BJ (cell line): ENCODE results near the gene PHACTR1. TPM values are rescaled to one million over a fixed set of nuclear protein-coding genes. Genes with fewer than 3 reads are reported as not detected.

Experiments used
- CTCF ChIA-PET: fragments of 350-600 bp; formaldehyde crosslinking; extraction: SDS; loops from one replicate; lab custom pipeline; 2021; ENCODE audit warnings: antibody characterized with exemption, inconsistent platforms; lab: Yijun Ruan, JAX
- POLR2A ChIA-PET: fragments of 300-600 bp; sonication (Branson Sonifier 250); formaldehyde crosslinking; extraction: SDS; loops from one replicate; lab custom pipeline; 2021; ENCODE audit warnings: antibody characterized with exemption; lab: Charles Lee
- DNase-seq: peaks from one replicate; pipeline ENCODE4 v3.0.0-alpha.2; 2011; ENCODE audit warnings: low read depth
- H3K27me3 ChIP-seq: 2 replicates; pipeline ENCODE4 v1.6.0; 2011; ENCODE audit warnings: low read length; ENCODE audit not compliant: control insufficient read depth, insufficient read depth
- H3K36me3 ChIP-seq: 2 replicates; pipeline ENCODE4 v1.5.1; 2011; ENCODE audit warnings: low read length; ENCODE audit not compliant: control insufficient read depth, insufficient read depth
- H3K4me3 ChIP-seq: 2 replicates; pipeline ENCODE4 v1.5.1; 2011; ENCODE audit warnings: low read depth, mild to moderate bottlenecking, control low read depth, low read length
- polyA plus RNA-seq: library from polyadenylated mRNA; depleted of rRNA; stranded (reverse); fragments of >200 nt; gene quantifications from 2 replicates; pipeline ENCODE4 v1.2.3, GENCODE V29; 2011
- TF ChIP-seq, protein P1 (sequence below): IDR thresholded peaks from 2 replicates; pipeline ENCODE4 v1.5.1; 2011; ENCODE audit warnings: low read depth, mild to moderate bottlenecking, control low read depth, inconsistent platforms, low read length, moderate library complexity; ENCODE audit not compliant: insufficient read depth

The PHACTR1 gene
- polyA plus RNA-seq, 1 experiment, result 0.40 TPM

DNA sequence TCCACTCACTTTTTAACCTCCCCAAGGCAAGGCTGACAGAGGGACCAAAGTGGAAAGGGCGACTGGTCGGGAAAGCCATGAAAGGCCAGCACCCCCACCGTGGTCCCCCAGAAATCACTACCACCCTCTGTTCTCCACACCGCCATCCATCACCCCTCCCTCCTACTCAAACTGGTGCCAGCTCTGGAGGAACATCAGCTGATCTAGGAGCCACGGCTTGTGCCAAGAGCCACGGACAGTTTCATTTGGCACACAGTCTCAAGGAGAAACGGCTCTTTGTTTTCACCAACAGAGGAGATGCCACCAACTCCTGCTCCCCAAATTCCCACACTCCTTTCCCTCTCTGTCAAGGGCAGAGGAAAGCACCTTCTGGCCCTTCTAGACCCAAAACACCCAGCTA is 585.7 kb downstream of the PHACTR1 start:
- no peak overlapping the region for H3K4me3 ChIP-seq
- ChIA-PET POLR2A (interaction anchor here (0.9 kb wide), 1 partner anchor 23 kb away, joined by 9 read pairs; no protein-coding TSS in a partner anchor), CTCF (interaction anchor here (0.9 to 2.2 kb wide), 5 partner anchors 12 to 390 kb away, joined by 3 to 6 read pairs (median 3); no protein-coding TSS in a partner anchor)
- no peak for DNase-seq
- TF ChIP-seq, protein P1, sequence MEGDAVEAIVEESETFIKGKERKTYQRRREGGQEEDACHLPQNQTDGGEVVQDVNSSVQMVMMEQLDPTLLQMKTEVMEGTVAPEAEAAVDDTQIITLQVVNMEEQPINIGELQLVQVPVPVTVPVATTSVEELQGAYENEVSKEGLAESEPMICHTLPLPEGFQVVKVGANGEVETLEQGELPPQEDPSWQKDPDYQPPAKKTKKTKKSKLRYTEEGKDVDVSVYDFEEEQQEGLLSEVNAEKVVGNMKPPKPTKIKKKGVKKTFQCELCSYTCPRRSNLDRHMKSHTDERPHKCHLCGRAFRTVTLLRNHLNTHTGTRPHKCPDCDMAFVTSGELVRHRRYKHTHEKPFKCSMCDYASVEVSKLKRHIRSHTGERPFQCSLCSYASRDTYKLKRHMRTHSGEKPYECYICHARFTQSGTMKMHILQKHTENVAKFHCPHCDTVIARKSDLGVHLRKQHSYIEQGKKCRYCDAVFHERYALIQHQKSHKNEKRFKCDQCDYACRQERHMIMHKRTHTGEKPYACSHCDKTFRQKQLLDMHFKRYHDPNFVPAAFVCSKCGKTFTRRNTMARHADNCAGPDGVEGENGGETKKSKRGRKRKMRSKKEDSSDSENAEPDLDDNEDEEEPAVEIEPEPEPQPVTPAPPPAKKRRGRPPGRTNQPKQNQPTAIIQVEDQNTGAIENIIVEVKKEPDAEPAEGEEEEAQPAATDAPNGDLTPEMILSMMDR, result no peak
- H3K36me3 ChIP-seq, result peaks cover 3% of the 10 kb centered on the region; the same call in 1 of the 2 replicates
- no peaks in the 10 kb centered on the region for H3K27me3 ChIP-seq

DNA sequence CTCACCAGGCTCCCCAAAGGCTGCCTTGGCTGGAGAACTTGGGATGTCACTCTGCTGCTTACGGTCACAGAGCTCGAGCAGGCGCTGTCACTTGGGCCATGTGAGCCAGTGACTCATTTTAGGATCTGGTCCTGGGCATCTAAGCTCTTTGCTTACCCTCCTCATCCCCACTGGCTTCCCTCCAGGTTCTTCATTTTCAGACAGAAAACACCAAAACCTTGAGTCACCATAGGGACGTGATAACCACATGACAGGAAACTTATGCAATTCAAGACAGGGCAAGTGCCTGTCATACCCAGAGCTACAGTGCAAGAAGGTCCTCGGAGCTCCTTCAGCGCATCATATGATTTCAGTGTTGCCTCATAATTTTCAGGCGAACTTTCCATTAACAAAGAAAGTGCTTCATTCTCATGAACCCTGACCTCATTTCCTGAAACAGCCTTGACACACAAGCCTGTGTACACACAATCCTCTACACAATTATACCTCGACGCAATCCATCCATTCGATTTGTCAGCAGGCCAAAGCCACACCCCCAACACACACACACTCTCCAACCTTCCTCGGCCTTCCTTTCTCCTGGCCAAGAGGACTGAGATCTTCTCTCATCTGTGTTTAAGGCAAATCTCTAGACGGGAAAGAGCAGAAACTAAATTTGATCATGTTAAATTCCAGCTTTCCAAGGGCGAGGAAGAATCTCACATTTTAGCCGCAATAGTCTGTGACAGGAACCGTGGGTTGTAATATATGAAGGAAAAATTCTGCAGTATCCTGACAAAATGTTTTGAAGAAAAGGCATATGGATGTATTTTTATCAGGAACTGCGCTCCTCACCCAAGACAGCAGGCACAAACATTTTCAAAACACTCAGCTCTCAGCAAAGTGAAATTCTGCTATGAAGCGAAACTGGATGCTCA is 586.4 kb downstream of the PHACTR1 start:
- CTCF ChIA-PET, result interaction anchor here (0.9 to 2.2 kb wide), 5 partner anchors 11 to 391 kb away, joined by 3 to 6 read pairs (median 3); no protein-coding TSS in a partner anchor
- no peak overlapping the region for H3K4me3 ChIP-seq
- H3K27me3 ChIP-seq, result no peaks in the 10 kb centered on the region
- POLR2A ChIA-PET, result interaction anchor here (0.5 to 0.9 kb wide), 2 partner anchors 24 to 346 kb away, joined by 3 to 9 read pairs; no protein-coding TSS in a partner anchor
- TF ChIP-seq, protein P1, result no peak
- H3K36me3 ChIP-seq, result peaks cover 3% of the 10 kb centered on the region; the same call in 1 of the 2 replicates
- DNase-seq, result peak; percentile 98

DNA sequence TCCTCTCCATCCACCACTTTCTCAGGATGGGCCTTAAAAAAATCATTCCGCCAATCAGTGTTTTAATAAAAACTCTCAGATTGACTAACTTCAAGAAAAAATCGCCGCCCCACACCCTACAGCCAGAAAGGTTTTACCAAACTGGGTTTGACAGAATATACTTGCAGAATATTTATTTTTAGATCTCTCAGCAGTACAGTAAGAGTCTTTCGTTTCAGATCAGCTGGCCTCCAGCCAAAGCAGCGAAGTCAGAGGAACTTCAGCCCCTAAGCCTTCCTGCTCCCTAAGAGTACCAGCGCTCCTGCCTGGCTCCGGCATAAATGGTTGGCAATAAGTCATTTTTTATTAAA is 587.1 kb downstream of the PHACTR1 start:
- CTCF ChIA-PET, result interaction anchor here (1.5 kb wide), 1 partner anchor 11 kb away, joined by 5 read pairs; no protein-coding TSS in a partner anchor
- no peaks in the 10 kb centered on the region for H3K27me3 ChIP-seq
- TF ChIP-seq, protein P1, result no peak
- no peak overlapping the region for H3K4me3 ChIP-seq
- H3K36me3 ChIP-seq, result peaks cover 3% of the 10 kb centered on the region; the same call in 1 of the 2 replicates
- no peak for DNase-seq
- POLR2A ChIA-PET, result no interaction called here

DNA sequence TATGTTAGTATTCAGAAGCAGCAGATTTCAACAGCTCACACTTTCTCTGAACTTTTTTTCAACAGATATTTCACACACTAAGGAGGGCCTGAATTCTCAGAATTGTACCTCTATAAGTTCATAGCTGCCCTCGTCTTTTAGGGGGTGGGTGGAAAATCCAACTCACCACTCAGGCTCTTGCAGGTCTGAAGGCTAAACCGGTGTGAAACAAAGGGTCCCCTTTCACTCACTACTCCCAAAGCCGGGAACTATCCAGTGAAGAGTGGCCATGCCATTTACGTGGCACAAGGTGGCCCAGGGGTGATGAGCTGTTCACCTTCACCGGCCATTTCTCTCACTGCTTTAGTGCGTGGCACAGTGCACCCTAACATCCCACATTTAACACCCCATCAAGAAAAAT is 587.5 kb downstream of the PHACTR1 start:
- ChIA-PET CTCF (interaction anchor here (1.5 kb wide), 1 partner anchor 10 kb away, joined by 5 read pairs; no protein-coding TSS in a partner anchor), POLR2A (no interaction called here)
- Histone ChIP-seq H3K36me3 (peaks cover 3% of the 10 kb centered on the region; the same call in 1 of the 2 replicates), H3K4me3 (no peak overlapping the region), H3K27me3 (no peaks in the 10 kb centered on the region)
- TF ChIP-seq, protein P1, result no peak
- no peak for DNase-seq
